Bronchial epithelial cell (primary cell): ENCODE measurements around the gene NAT8L. TPM values are rescaled to one million over a fixed set of nuclear protein-coding genes. Genes with fewer than 3 reads are reported as not detected.

ENCODE experiments used
- DNase-seq: peaks from one replicate; pipeline ENCODE4 v3.0.0-alpha.2; 2010; ENCODE audit warnings: low read depth
- FAIRE-seq: peaks from 2 replicates; lab custom pipeline; 2011; peaks lifted over from hg19 to GRCh38; lab: Jason Lieb, UNC
- H3K27me3 ChIP-seq: 2 replicates; pipeline ENCODE4 v1.5.1; 2011; ENCODE audit warnings: low read length; ENCODE audit not compliant: control insufficient read depth, insufficient read depth
- H3K36me3 ChIP-seq: 2 replicates; pipeline ENCODE4 v1.5.1; 2011; ENCODE audit warnings: low read length; ENCODE audit not compliant: control insufficient read depth, insufficient read depth
- H3K4me3 ChIP-seq: 2 replicates; pipeline ENCODE4 v1.5.1; 2011; ENCODE audit warnings: mild to moderate bottlenecking, low read depth, low read length, control low read depth
- CTCF ChIP-seq: IDR thresholded peaks from 2 replicates; pipeline ENCODE4 v1.5.1; 2011; ENCODE audit warnings: mild to moderate bottlenecking, moderate library complexity, low read length, control low read depth, inconsistent platforms; ENCODE audit not compliant: insufficient read depth, severe bottlenecking
- total RNA-seq: library from RNA; depleted of rRNA; stranded (reverse); fragments of >200 nt; gene quantifications from 2 replicates; pipeline ENCODE4 v1.2.1, GENCODE V29; 2014

The NAT8L gene
- total RNA-seq, 1 donor from 2014 or later: not detected

GRCh38 chr4:2066011-2066551 is 7.0 kb downstream of the NAT8L start:
- DNase-seq (no peak), FAIRE-seq (no peak)
- no peak for TF ChIP-seq CTCF
- Histone ChIP-seq H3K4me3 (no peak overlapping the region), H3K27me3 (no peaks in the 10 kb centered on the region), H3K36me3 (no peaks in the 10 kb centered on the region)

GRCh38 chr4:2066571-2067445 is 7.7 kb downstream of the NAT8L start:
- no peak for FAIRE-seq
- TF ChIP-seq CTCF: no peak
- Histone ChIP-seq H3K36me3 (no peaks in the 10 kb centered on the region), H3K27me3 (no peaks in the 10 kb centered on the region), H3K4me3 (no peak overlapping the region)
- no peak for DNase-seq

GRCh38 chr4:2067446-2068197 is 8.5 kb downstream of the NAT8L start:
- H3K36me3 ChIP-seq: no peaks in the 10 kb centered on the region
- DNase-seq: no peak
- H3K27me3 ChIP-seq: no peaks in the 10 kb centered on the region
- no peak for FAIRE-seq
- no peak overlapping the region for H3K4me3 ChIP-seq
- TF ChIP-seq CTCF: no peak

GRCh38 chr4:2068198-2068470 is 9.0 kb downstream of the NAT8L start:
- H3K4me3 ChIP-seq: no peak overlapping the region
- no peak for DNase-seq
- H3K36me3 ChIP-seq: no peaks in the 10 kb centered on the region
- no peaks in the 10 kb centered on the region for H3K27me3 ChIP-seq
- no peak for TF ChIP-seq CTCF
- FAIRE-seq: peak; percentile 100

GRCh38 chr4:2068566-2068965 is 9.4 kb downstream of the NAT8L start:
- Histone ChIP-seq H3K27me3 (no peaks in the 10 kb centered on the region), H3K36me3 (no peaks in the 10 kb centered on the region), H3K4me3 (no peak overlapping the region)
- no peak for TF ChIP-seq CTCF
- DNase-seq (no peak), FAIRE-seq (no peak)
